Measurements from ENCODE around the gene KRT15. TPM values are rescaled to one million over a fixed set of nuclear protein-coding genes. Genes with fewer than 3 reads are reported as not detected.
A peak's percentile ranks its signal among the peaks of the same experiment; 100 is the strongest.

Gene KRT15
- total and polyA plus RNA-seq, 4 donors, result 0.14 TPM; not detected in 3

GRCh38 chr17:41463746-41464145 lies 54.9 kb downstream of the KRT15 start (continued):
- TF ChIP-seq CTCF (IDR thresholded peaks at IDR 0.05; ENCODE audit: low read depth, low read length, missing input control), result no peak

Small RNA genes within 50 kb of the gene (small RNA-seq; reads per million reads assigned to genes)
- 0.40 reads per million, percentile 44 among the genes with 10 or more reads in this experiment for gene RNU2-32P

Other genes with a start within 250 kb of the KRT15 start
- gene KRTAP9-7, start 243.2 kb downstream of the KRT15 start, total RNA-seq, result not detected
- gene KRTAP9-7, start 243.2 kb downstream of the KRT15 start, polyA plus RNA-seq, result not detected
- not detected for gene KRTAP29-1, start 216.0 kb downstream of the KRT15 start, total RNA-seq
- gene KRTAP29-1, start 216.0 kb downstream of the KRT15 start, polyA plus RNA-seq, result not detected
- not detected for gene KRTAP16-1, start 209.6 kb downstream of the KRT15 start, total RNA-seq
- not detected for gene KRTAP16-1, start 209.6 kb downstream of the KRT15 start, polyA plus RNA-seq
- gene KRTAP17-1, start 203.2 kb downstream of the KRT15 start, total RNA-seq, result not detected
- gene KRTAP17-1, start 203.2 kb downstream of the KRT15 start, polyA plus RNA-seq, result not detected
- gene KRT33A, start 168.1 kb downstream of the KRT15 start, total RNA-seq, result not detected
- not detected for gene KRT33A, start 168.1 kb downstream of the KRT15 start, polyA plus RNA-seq
- gene KRT33B, start 149.1 kb downstream of the KRT15 start, total RNA-seq, result not detected
- gene KRT33B, start 149.1 kb downstream of the KRT15 start, polyA plus RNA-seq, result not detected
- gene KRT34, start 136.6 kb downstream of the KRT15 start, total RNA-seq, result not detected
- gene KRT34, start 136.6 kb downstream of the KRT15 start, polyA plus RNA-seq, result not detected
- gene KRT31, start 121.3 kb downstream of the KRT15 start, total RNA-seq, result not detected
- not detected for gene KRT31, start 121.3 kb downstream of the KRT15 start, polyA plus RNA-seq
- not detected for gene KRT37, start 94.3 kb downstream of the KRT15 start, total RNA-seq
- gene KRT37, start 94.3 kb downstream of the KRT15 start, polyA plus RNA-seq, result not detected
- gene KRT38, start 77.9 kb downstream of the KRT15 start, total RNA-seq, result not detected
- not detected for gene KRT38, start 77.9 kb downstream of the KRT15 start, polyA plus RNA-seq
- not detected for gene KRT32, start 51.5 kb downstream of the KRT15 start, total RNA-seq
- gene KRT32, start 51.5 kb downstream of the KRT15 start, polyA plus RNA-seq, result not detected
- gene KRT35, start 37.7 kb downstream of the KRT15 start, total RNA-seq, result not detected
- not detected for gene KRT35, start 37.7 kb downstream of the KRT15 start, polyA plus RNA-seq
- gene KRT36, start 29.0 kb downstream of the KRT15 start, total RNA-seq, result under 1 TPM in 1 of 2 donors, not detected in 1; 0.05 TPM
- not detected for gene KRT36, start 29.0 kb downstream of the KRT15 start, polyA plus RNA-seq
- gene KRT13, start 13.3 kb downstream of the KRT15 start, total RNA-seq, result 1 to 10 TPM in 1 of 2 donors, not detected in 1; 3.7 TPM
- 1 to 10 TPM in 1 of 2 donors, under 1 TPM in 1; 0.13 to 2.8 TPM for gene KRT13, start 13.3 kb downstream of the KRT15 start, polyA plus RNA-seq
- gene KRT19, start 9.4 kb upstream of the KRT15 start, total RNA-seq, result 1 to 10 TPM; 3.1 to 3.4 TPM
- 1 to 10 TPM; 3.8 to 5.8 TPM for gene KRT19, start 9.4 kb upstream of the KRT15 start, polyA plus RNA-seq
- not detected for gene KRT9, start 53.2 kb upstream of the KRT15 start, total RNA-seq
- gene KRT9, start 53.2 kb upstream of the KRT15 start, polyA plus RNA-seq, result not detected
- not detected for gene KRT14, start 68.0 kb upstream of the KRT15 start, total RNA-seq
- not detected for gene KRT14, start 68.0 kb upstream of the KRT15 start, polyA plus RNA-seq
- gene KRT16, start 93.9 kb upstream of the KRT15 start, total RNA-seq, result not detected
- not detected for gene KRT16, start 93.9 kb upstream of the KRT15 start, polyA plus RNA-seq
- not detected for gene KRT17, start 105.7 kb upstream of the KRT15 start, total RNA-seq
- under 1 TPM in 1 of 2 donors, not detected in 1; 0.15 TPM for gene KRT17, start 105.7 kb upstream of the KRT15 start, polyA plus RNA-seq
- gene EIF1, start 170.0 kb upstream of the KRT15 start, total RNA-seq, result 10 to 100 TPM; 56.5 to 61.0 TPM
- 100 to 1,000 TPM; 258 to 755 TPM for gene EIF1, start 170.0 kb upstream of the KRT15 start, polyA plus RNA-seq
- not detected for gene GAST, start 193.4 kb upstream of the KRT15 start, total RNA-seq
- gene GAST, start 193.4 kb upstream of the KRT15 start, polyA plus RNA-seq, result not detected
- gene HAP1, start 215.8 kb upstream of the KRT15 start, total RNA-seq, result under 1 TPM; under 0.01 to 0.05 TPM
- under 1 TPM; 0.02 to 0.04 TPM for gene HAP1, start 215.8 kb upstream of the KRT15 start, polyA plus RNA-seq